GM19324 (cell line): Measurements from ENCODE around the gene DMRTC1.
"Not testable (repeated sequence)": the region's sequence is repeated elsewhere in the genome, so short reads cannot be mapped to it uniquely, and the experiment has no call there.

Source experiments
- ATAC-seq: cut with Tn5 transposase; IDR thresholded peaks from one replicate; pipeline ENCODE4 v1.9.1; 2021; ENCODE audit warnings: mild to moderate bottlenecking, moderate library complexity; ENCODE audit not compliant: unreplicated experiment, low FRiP score

Gene DMRTC1, protein sequence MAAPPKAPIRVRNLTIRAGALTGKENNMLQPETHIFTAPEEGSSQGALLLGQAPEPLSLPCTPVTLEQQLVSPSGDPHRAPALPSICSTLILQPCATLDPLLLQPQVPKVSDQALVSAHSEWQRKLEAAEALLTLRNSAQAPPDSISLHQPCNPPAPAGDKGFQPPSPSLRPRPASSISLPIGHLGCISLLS

DNA sequence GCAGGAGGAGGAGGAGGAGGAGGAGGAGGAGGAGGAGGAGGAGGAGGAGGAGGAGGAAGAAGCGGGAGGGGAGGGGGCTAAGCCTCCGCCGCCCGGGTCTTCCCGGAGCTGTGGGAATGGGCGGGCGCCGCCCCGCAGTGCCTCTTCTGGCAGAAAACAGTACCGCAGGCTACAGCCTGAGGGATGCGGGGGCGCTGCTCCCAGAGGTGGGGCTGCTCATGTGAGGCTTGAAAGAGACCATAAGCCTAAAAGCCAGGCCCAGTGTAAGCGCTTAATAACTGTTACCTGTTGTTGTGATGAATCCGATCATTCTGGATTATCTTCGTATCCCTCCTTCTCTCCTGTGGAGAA, at the start of gene DMRTC1:
Gene DMRTC1 (minus strand): TSS at position 19 of the 351 bp plus-strand sequence. CDS start 68,143 bp downstream, outside the sequence.
- ATAC-seq, result peak; percentile 64

GRCh38 chrX:72980894-72981469, 37.3 kb upstream of the DMRTC1 start:
- not testable (repeated sequence) for ATAC-seq

- ATAC-seq, result not testable (repeated sequence)
Observed at GRCh38 chrX:72974885-72975284, 31.2 kb upstream of the DMRTC1 start.

DNA sequence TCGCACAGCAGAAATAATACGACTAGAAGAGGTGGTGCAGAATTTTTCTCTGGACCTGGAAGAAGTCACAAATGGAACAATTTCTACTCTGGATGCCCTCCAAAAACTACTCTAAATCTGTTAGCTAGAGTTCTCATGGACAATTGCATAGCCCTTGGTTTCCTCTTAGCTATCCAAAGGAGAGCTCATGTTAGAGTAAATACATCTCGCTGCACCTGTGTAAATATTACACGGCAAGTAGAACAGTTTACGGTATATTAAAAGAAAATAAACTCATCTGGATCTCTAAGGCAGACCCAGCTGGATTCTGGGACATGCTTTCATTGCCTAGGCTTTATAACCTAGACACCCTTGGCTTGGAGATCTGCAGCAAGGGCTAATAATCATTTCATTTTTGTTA, 28.2 kb upstream of the DMRTC1 start:
- not testable (repeated sequence) for ATAC-seq

DNA sequence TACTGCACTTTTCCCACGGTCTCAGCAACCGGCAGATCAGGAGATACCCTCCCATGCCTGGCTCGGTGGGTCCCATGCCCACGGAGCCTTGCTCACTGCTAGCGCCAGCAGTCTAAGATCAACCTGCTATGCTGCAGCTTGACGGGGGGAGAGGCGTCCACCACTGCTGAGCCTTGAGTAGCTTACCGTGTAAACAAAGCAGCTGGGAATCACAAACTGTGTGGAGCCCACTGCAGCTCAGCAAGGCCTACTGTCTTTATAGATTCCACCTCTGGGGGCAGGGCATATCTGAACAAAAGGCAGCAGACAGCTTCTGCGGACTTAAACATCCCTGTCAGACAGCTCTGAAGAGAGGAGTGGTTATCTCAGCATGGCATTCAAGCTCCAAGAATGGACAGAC, 16.3 kb upstream of the DMRTC1 start:
- ATAC-seq, result not testable (repeated sequence)

DNA sequence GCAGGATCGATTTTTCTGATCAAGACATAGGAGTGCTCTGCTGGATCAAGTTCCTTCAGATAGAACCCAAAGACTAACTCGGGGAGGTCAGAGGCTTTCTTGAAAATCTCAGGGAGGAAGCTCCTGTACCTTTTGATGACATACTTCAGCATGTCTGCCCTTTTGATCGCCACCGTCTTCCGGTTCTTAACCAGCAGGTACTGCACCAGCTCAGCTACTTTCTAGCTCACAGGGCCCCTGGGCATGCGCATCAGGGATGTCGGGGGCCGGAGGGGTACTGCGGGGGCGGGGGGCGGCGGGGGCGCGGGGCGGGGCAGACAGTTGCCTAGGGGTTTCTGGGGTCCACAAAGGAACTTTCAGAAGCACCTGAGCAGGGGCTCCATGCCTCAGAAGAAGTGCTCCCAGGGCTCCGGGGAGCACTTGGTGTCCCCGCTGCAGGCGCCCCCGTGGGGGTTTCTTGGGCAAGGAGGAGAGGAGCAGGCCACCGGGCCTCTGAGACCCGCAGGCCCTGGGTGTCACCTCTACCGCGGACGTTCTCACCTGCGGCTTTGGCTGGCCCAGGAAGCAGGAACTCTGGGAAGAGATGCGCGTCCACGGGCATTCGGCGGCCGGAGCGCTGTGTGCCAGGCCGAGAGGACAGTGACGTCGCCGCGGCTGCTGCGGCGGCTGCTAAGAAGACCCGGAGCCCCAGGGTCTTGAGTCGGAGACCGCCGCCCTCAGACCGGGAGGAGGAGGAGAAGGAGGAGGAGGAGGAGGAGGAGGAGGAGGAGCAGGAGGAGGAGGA, 410 bp downstream of the DMRTC1 start:
- ATAC-seq, result peak; percentile 74

- not testable (repeated sequence) for ATAC-seq
Observed at GRCh38 chrX:72942272-72942671, 1.4 kb downstream of the DMRTC1 start.

- ATAC-seq, result not testable (repeated sequence)
Observed at GRCh38 chrX:72937906-72938305, 5.7 kb downstream of the DMRTC1 start, which contains the start of gene FAM236A. FAM236A (plus strand) TSS chrX:72938206; CDS start chrX:72938263, 57 bp downstream.

DNA sequence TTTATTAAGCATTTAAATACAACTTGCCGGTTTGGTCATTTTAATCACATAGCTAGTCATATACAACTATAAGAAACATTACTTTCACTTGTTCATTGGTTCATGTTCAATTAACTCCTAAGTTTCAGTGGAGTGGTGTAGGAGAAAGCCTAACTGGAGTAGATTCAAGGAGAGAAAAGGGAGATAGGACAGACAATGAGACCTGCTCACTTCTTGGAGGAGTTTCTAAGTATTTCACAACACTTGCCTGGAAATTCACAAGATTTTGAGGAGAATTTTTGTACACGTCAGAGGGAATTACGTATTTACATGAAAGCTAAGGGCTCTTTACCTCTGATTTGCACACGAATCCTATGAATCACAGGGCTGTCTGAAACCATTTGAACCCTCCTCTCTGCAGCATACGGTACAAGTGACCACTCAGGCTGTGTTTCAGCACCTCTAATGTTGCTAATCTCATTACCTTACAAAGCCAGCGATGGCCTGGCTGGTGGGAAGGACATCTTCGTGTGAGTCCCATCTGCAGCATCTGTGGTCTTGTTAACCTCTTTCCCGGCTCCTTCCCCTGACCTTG, 6.7 kb downstream of the DMRTC1 start:
- ATAC-seq, result not testable (repeated sequence)

DNA sequence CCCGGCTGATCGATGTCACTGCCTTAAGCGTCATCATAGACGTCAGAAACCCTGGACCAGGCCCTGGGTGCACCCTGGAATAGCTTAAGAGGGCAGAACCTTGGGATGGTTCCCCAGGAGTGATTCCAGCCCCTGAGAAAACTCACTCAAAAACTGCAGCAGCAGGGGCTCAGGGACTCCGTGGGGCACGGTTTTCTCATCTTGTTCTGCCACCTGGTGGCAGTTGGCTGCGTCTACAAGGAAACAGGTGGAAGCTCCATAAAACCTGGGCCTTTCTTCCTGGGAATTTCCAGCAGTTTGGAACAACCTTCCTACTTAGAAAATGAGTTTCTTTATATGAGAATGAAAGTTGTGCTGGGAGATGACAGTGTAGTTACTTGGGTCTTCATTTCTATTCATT, 7.2 kb downstream of the DMRTC1 start:
- ATAC-seq, result not testable (repeated sequence)

- not testable (repeated sequence) for ATAC-seq
Observed at GRCh38 chrX:72932283-72932682, 11.4 kb downstream of the DMRTC1 start.

DNA sequence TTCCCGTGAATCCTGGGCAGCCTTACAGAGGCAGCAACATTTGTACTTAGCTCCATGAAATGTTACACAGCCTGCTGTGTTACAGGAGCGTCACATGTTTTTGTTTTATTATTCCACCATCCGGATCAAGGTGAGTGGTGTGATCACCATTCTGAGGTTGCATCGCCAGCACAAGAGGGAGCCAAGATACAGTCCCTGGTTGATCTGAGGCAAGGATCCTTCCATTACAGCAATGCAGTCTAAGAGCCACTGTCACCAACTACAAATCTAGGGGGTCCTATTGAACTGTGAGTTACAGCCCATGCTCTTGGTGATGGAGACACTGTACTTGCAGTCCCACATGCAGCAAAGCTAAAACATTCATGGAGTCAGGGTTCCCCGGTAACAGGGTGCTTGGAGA, 27.5 kb downstream of the DMRTC1 start:
- not testable (repeated sequence) for ATAC-seq

GRCh38 chrX:72912315-72912714, 31.3 kb downstream of the DMRTC1 start, which contains the start of gene FAM236C:
FAM236C (plus strand) TSS chrX:72912615; CDS start chrX:72912715, 100 bp downstream.
- not testable (repeated sequence) for ATAC-seq

DNA sequence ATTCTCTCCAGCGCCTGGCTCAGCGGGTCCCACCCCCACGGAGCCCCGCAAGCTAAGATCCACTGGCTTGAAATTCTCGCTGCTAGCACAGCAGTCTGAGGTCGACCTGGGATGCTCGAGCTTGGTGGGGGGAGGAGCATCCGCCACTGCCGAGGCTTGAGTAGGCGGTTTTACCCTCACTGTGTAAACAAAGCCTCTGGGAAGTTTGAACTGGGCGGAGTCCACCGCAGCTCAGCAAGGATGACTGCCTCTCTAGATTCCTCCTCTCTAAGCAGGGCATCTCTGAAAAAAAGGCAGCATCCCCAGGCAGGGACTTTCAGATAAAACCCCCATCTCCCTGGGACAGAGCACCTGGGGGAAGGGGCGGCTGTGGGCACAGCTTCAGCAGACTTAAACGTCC, 53.9 kb downstream of the DMRTC1 start:
- not testable (repeated sequence) for ATAC-seq

- not testable (repeated sequence) for ATAC-seq
Observed at GRCh38 chrX:72882898-72883297, 60.7 kb downstream of the DMRTC1 start.

GRCh38 chrX:72837532-72837931, 106.1 kb downstream of the DMRTC1 start:
- ATAC-seq, result not testable (repeated sequence)

- ATAC-seq, result not testable (repeated sequence)
Observed at GRCh38 chrX:72830701-72831100, 112.9 kb downstream of the DMRTC1 start.
